ENCODE results near the gene DCLK2.

Gene DCLK2

GRCh38 chr4:150065740-150066139 is 12.5 kb upstream of the DCLK2 start:
- ChIA-PET POLR2A (no interaction called here), CTCF (no interaction called here)
- Histone ChIP-seq H3K4me1 (ENCODE audit: control insufficient read depth, insufficient read depth, low read length) (peaks cover 8% of the 10 kb centered on the region), H3K27ac (ENCODE audit: extremely low read depth, low read depth, low read length) (no peak overlapping the region), H3K36me3 (ENCODE audit: control insufficient read depth in 2 of 2, insufficient read depth in 1 of 2, low read length in 2 of 2) (no peaks in the 10 kb centered on the region), H3K9me3 (ENCODE audit: control insufficient read depth, insufficient read depth, low read depth, low read length) (no peaks in the 10 kb centered on the region), H3K4me3 (ENCODE audit: low read depth, low read length) (no peak overlapping the region)
- TF ChIP-seq ZBTB6 (tag by site-specific recombination; IDR thresholded peaks at IDR 0.05), result no peak
- TF ChIP-seq ZNF18 (tag by site-specific recombination; IDR thresholded peaks at IDR 0.05), result no peak
- TF ChIP-seq ZSCAN5A (tag by site-specific recombination; IDR thresholded peaks at IDR 0.05), result no peak
- TF ChIP-seq MEIS1 (CRISPR knock-in tag; IDR thresholded peaks at IDR 0.05; ENCODE audit: borderline replicate concordance), result no peak
- no peak for TF ChIP-seq ZNF292 (tag by site-specific recombination; IDR thresholded peaks at IDR 0.05; ENCODE audit: borderline replicate concordance, low read depth)
- TF ChIP-seq ZNF16 (tag by site-specific recombination; IDR thresholded peaks at IDR 0.05; ENCODE audit: low read depth), result no peak
- no peak for TF ChIP-seq ZNF416 (tag by site-specific recombination; IDR thresholded peaks at IDR 0.05)
- no peak for TF ChIP-seq ZNF114 (tag by site-specific recombination; IDR thresholded peaks at IDR 0.05)
- no peak for TF ChIP-seq ZNF843 (tag by site-specific recombination; IDR thresholded peaks at IDR 0.05)
- TF ChIP-seq HOXA7 (CRISPR knock-in tag; IDR thresholded peaks at IDR 0.05; ENCODE audit: borderline replicate concordance), result no peak
- TF ChIP-seq ZNF473 (tag by site-specific recombination; IDR thresholded peaks at IDR 0.05), result no peak
- no peak for TF ChIP-seq ZFP3 (tag by site-specific recombination; IDR thresholded peaks at IDR 0.05; ENCODE audit: low read depth)
- TF ChIP-seq ZNF174 (tag by site-specific recombination; IDR thresholded peaks at IDR 0.05), result no peak
- no peak for TF ChIP-seq ZNF610 (tag by site-specific recombination; IDR thresholded peaks at IDR 0.05; ENCODE audit: borderline replicate concordance)
- no peak for TF ChIP-seq ZNF624 (tag by site-specific recombination; IDR thresholded peaks at IDR 0.05)

GRCh38 chr4:150067859-150068258 is 10.4 kb upstream of the DCLK2 start:
- TF ChIP-seq ZNF280D (tag by site-specific recombination; IDR thresholded peaks at IDR 0.05), result no peak
- no peak for TF ChIP-seq ZNF37A (tag by site-specific recombination; IDR thresholded peaks at IDR 0.05)
- TF ChIP-seq ZNF354C (tag by site-specific recombination; IDR thresholded peaks at IDR 0.05; ENCODE audit: borderline replicate concordance, low read depth), result no peak
- Histone ChIP-seq H3K4me1 (ENCODE audit: control insufficient read depth, insufficient read depth, low read length) (peaks cover 10% of the 10 kb centered on the region), H3K36me3 (ENCODE audit: control insufficient read depth in 2 of 2, insufficient read depth in 1 of 2, low read length in 2 of 2) (no peaks in the 10 kb centered on the region), H3K4me3 (ENCODE audit: low read depth, low read length) (no peak overlapping the region), H3K9me3 (ENCODE audit: control insufficient read depth, insufficient read depth, low read depth, low read length) (no peaks in the 10 kb centered on the region), H3K27ac (ENCODE audit: extremely low read depth, low read depth, low read length) (no peak overlapping the region)
- ChIA-PET CTCF (no interaction called here), POLR2A (no interaction called here)
